K562 (cell line): ENCODE measurements around the gene OSBPL7. TPM values are rescaled to one million over a fixed set of nuclear protein-coding genes. Genes with fewer than 3 reads are reported as not detected.
A peak's percentile ranks its signal among the peaks of the same experiment; 100 is the strongest.

Source experiments
- CREB5 ChIP-seq: fragments of 250-450 bp; sonication (Bioruptor Pico); IDR thresholded peaks from 2 replicates; pipeline ENCODE4 v1.5.0; 2020; ENCODE audit warnings: mild to moderate bottlenecking
- CUX1 ChIP-seq: fragments of 200-800 bp; sonication (Bioruptor generic); IDR thresholded peaks from 2 replicates; pipeline ENCODE4 v1.6.1; 2016; ENCODE audit warnings: missing genetic modification characterization, missing compliant biosample characterization
- ESRRB ChIP-seq: fragments of 250-450 bp; sonication (Bioruptor Pico); IDR thresholded peaks from 2 replicates; pipeline ENCODE4 v1.5.0; 2020; ENCODE audit warnings: mild to moderate bottlenecking, moderate library complexity, borderline replicate concordance
- NFE2L1 ChIP-seq: fragments of 450-650 bp; IDR thresholded peaks from 2 replicates; pipeline ENCODE4 v1.6.1; 2016; ENCODE audit warnings: missing genetic modification characterization, low read depth, mild to moderate bottlenecking, missing compliant biosample characterization, moderate library complexity, borderline replicate concordance
- RERE ChIP-seq: sonication (generic); formaldehyde crosslinking; IDR thresholded peaks from 2 replicates; pipeline ENCODE4 v1.8.0; 2023; ENCODE audit warnings: missing genetic modification reagents, mild to moderate bottlenecking, borderline replicate concordance
- VEZF1 ChIP-seq: fragments of 200-800 bp; sonication (Bioruptor generic); IDR thresholded peaks from 2 replicates; pipeline ENCODE4 v1.6.1; 2017; ENCODE audit warnings: missing genetic modification characterization, missing compliant biosample characterization
- ZNF280A ChIP-seq: fragments of 450-650 bp; IDR thresholded peaks from 2 replicates; pipeline ENCODE4 v1.6.1; 2018; ENCODE audit warnings: mild to moderate bottlenecking, low read depth; ENCODE audit not compliant: partially characterized antibody
- ZNF655 ChIP-seq: fragments of 250-450 bp; sonication (Bioruptor Pico); IDR thresholded peaks from 2 replicates; pipeline ENCODE4 v1.5.0; 2021
- polyA plus RNA-seq, 8 experiments: library from polyadenylated mRNA; depleted of rRNA in 4 of 8; stranded (reverse) in 5 of 8; unstranded in 3 of 8; fragments of >200 nt; fragmentation: Nextera tagmentation in 2 of 8; fragmentation: Illumina TruSeq in 1 of 8; extraction: Ambion mirVana in 2 of 8; extraction: Trizol in 1 of 8; gene quantifications; 2 replicates each; pipeline versions ENCODE4 v1.2.1 to v1.2.3, GENCODE V29; 2011 to 2014; ENCODE audit warnings: inconsistent platforms in 1 of 8, missing spikeins in 1 of 8
- total RNA-seq, 7 experiments: library from RNA; depleted of rRNA in 6 of 7; stranded (reverse); fragments of >200 nt in 6 of 7; fragmentation: Illumina TruSeq in 2 of 7; extraction: Trizol in 2 of 7; gene quantifications; 2 replicates each; pipeline versions ENCODE4 v1.2.1 to v1.2.3, GENCODE V29; 2011 to 2021; ENCODE audit warnings: low replicate concordance in 1 of 7

The OSBPL7 gene
- total and polyA plus RNA-seq, 9 of the 15 experiments (the other 6 are each of a cell fraction or from before 2014, with no cell fraction given): 0.32 to 11.9 (median 5.8) TPM

GRCh38 chr17:47840742-47841487, 19.3 kb upstream of the OSBPL7 start, which contains the start of gene SCRN2 (continued):
- TF ChIP-seq CUX1: no peak
- no peak for TF ChIP-seq ESRRB
- TF ChIP-seq ZNF655 (CRISPR knock-in tag): no peak
- TF ChIP-seq CREB5 (CRISPR knock-in tag): no peak
- peak; percentile 51; the same call in 1 of the 2 replicates for TF ChIP-seq VEZF1 (CRISPR knock-in tag)
- TF ChIP-seq NFE2L1 (tag): no peak
- TF ChIP-seq RERE: no peak
- TF ChIP-seq ZNF280A: no peak
